Bronchial epithelial cell (primary cell): ENCODE data around the gene GNG2. TPM values are rescaled to one million over a fixed set of nuclear protein-coding genes. Genes with fewer than 3 reads are reported as not detected.

Experiments
- DNase-seq: peaks from one replicate; pipeline ENCODE4 v3.0.0-alpha.2; 2010; ENCODE audit warnings: low read depth
- FAIRE-seq: peaks from 2 replicates; lab custom pipeline; 2011; peaks lifted over from hg19 to GRCh38; lab: Jason Lieb, UNC
- H3K27me3 ChIP-seq: 2 replicates; pipeline ENCODE4 v1.5.1; 2011; ENCODE audit warnings: low read length; ENCODE audit not compliant: control insufficient read depth, insufficient read depth
- H3K36me3 ChIP-seq: 2 replicates; pipeline ENCODE4 v1.5.1; 2011; ENCODE audit warnings: low read length; ENCODE audit not compliant: control insufficient read depth, insufficient read depth
- H3K4me3 ChIP-seq: 2 replicates; pipeline ENCODE4 v1.5.1; 2011; ENCODE audit warnings: mild to moderate bottlenecking, low read depth, low read length, control low read depth
- total RNA-seq: library from RNA; depleted of rRNA; stranded (reverse); fragments of >200 nt; gene quantifications from 2 replicates; pipeline ENCODE4 v1.2.1, GENCODE V29; 2014
- TF ChIP-seq, protein P1 (sequence below): IDR thresholded peaks from 2 replicates; pipeline ENCODE4 v1.5.1; 2011; ENCODE audit warnings: mild to moderate bottlenecking, moderate library complexity, low read length, control low read depth, inconsistent platforms; ENCODE audit not compliant: insufficient read depth, severe bottlenecking

GNG2 gene
- total RNA-seq, 1 donor from 2014 or later, result not detected

DNA sequence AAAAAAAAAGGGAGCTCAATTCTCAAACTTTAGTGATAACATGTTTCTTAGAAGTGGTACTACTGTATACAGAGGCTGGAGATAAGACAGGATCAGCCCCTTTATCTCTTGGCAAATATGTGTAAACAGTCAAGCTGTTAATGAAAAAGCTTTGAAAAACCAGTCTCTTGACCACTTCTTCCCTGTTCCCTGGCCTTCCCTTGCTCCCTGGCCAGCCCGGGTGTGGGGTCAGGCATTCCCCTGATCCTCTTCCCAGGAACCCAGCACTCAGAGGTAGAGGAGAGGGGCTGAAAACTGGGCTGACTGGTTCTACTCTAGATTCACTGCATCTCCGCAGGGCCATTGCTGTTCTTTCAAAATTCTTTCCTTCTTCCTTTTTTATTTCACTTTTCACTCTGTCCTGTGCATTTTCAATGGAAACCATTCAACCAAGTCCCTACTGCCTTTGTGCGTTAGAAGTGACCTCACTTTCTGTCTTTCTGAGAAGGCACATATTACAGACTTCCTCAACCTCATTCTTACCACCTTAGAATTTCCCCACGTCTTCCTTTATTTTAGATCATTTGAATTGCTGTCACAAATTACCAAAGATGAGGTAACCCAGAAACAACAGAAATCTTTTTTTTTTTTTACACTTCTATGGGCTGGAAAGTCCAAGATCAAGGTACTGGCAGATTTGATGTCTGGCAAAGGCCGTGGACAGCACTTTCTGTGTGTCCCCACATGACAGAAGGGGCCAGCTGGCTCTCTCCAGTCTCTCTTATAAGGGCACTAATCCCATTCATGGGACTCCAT is 5.7 kb downstream of the GNG2 start:
- Histone ChIP-seq H3K36me3 (no peaks in the 10 kb centered on the region), H3K4me3 (no peak overlapping the region)
- no peak for FAIRE-seq

DNA sequence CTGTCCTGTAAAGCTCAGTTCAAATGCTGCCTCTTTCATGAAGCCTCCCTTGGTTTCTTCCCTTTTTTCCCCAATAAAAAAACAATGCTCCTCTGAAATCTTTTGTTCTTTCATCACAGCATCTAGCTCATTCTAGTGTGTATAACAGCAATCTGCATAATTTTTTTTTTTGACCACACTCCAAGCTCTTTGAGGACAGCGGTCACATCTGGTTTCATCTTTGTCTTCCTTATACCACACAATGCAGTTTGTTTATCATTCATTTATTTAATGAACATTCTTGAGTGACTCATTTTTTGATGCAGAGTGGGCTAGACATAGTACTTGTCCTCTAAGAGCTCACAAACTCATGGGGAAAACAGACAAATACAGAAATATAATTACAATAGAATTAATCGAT is 7.3 kb downstream of the GNG2 start:
- FAIRE-seq (no peak), DNase-seq (no peak)
- TF ChIP-seq, protein P1, sequence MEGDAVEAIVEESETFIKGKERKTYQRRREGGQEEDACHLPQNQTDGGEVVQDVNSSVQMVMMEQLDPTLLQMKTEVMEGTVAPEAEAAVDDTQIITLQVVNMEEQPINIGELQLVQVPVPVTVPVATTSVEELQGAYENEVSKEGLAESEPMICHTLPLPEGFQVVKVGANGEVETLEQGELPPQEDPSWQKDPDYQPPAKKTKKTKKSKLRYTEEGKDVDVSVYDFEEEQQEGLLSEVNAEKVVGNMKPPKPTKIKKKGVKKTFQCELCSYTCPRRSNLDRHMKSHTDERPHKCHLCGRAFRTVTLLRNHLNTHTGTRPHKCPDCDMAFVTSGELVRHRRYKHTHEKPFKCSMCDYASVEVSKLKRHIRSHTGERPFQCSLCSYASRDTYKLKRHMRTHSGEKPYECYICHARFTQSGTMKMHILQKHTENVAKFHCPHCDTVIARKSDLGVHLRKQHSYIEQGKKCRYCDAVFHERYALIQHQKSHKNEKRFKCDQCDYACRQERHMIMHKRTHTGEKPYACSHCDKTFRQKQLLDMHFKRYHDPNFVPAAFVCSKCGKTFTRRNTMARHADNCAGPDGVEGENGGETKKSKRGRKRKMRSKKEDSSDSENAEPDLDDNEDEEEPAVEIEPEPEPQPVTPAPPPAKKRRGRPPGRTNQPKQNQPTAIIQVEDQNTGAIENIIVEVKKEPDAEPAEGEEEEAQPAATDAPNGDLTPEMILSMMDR, result no peak
- H3K4me3 ChIP-seq, result no peak overlapping the region
- no peaks in the 10 kb centered on the region for H3K27me3 ChIP-seq
- no peaks in the 10 kb centered on the region for H3K36me3 ChIP-seq

More for the DNA sequence above, 5.7 kb downstream of the GNG2 start:
- TF ChIP-seq, protein P1, result no peak
- no peak for DNase-seq
- peaks cover 2% of the 10 kb centered on the region for H3K27me3 ChIP-seq

DNA sequence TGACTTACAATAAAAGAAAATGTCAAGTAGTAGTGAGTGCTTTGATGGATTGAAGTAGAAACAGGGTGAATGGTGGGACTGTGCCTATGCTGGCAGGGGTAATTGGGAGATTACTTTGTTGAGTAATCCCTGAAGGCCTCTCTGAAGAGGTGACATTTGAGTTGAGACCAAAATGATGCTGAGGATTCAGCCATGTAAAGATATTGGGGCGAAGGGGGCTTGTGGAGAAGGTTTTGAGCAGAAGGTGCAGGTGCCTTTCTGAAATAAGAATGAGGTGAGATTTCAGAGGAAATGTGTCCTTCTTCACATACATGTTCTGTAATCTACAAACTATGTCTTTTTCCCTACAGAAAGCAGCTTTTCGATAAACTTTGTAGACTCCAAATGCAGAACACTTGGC is 8.0 kb downstream of the GNG2 start:
- no peaks in the 10 kb centered on the region for H3K36me3 ChIP-seq
- DNase-seq (no peak), FAIRE-seq (no peak)
- TF ChIP-seq, protein P1, result no peak
- H3K4me3 ChIP-seq, result no peak overlapping the region
- no peaks in the 10 kb centered on the region for H3K27me3 ChIP-seq

DNA sequence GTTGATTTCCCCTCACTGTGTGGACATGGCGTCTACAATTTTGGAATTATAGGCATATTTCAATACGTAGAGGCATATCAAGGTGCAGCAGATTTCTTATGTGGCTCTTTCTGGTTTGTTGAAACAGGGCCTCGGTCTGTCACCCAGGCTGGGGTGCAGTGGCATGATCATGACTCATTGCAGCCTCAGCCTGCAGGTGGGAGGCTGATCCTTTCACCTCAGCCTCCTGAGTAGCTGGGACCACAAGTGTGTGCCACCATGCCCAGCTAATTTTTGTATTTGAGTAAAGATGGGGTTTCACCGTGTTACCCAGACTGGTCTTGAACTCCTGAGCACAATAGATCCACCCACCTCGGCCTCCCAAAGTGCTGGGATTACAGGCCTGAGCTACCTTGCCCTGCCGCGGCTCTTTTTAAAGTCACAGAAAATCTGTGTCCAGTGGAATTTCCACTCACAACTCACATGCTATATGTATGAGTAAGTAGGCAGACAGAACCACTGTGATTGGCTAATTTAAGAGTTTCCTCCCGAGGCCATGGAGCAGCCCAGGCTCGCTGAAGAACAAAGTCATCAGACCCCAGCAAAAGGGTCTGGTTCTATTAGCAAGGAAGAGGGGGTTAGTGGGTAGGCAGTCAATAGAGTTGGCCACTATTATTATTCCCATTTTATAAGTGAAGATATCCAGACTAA is 9.1 kb downstream of the GNG2 start:
- no peak for DNase-seq
- H3K4me3 ChIP-seq, result no peak overlapping the region
- H3K36me3 ChIP-seq, result no peaks in the 10 kb centered on the region
- FAIRE-seq, result no peak
- TF ChIP-seq, protein P1, result no peak
- no peaks in the 10 kb centered on the region for H3K27me3 ChIP-seq

DNA sequence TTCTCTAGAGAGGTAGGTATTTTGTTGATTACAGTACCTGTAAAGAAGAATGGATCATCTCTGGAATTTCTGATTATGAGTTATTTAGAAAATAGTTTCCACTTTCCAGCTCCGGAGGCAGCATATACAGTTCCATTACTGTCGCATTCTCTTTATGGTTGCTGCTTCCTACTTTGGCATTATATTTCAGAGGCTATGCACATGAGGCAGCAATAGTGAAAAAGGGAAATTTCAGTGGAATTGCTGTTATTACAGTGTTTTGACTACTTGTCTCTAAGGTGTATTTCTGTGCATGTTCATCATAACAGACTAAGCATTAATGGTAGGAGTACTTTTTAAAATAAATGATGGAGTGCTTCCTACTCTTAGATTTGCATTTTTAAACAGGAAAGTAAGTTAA is 10.2 kb downstream of the GNG2 start:
- no peak for FAIRE-seq
- no peak overlapping the region for H3K4me3 ChIP-seq
- H3K36me3 ChIP-seq, result no peaks in the 10 kb centered on the region
- TF ChIP-seq, protein P1, result no peak
- H3K27me3 ChIP-seq, result no peaks in the 10 kb centered on the region
- DNase-seq, result no peak
